Measurements from ENCODE around the gene ITGB1.

ITGB1 gene

DNA sequence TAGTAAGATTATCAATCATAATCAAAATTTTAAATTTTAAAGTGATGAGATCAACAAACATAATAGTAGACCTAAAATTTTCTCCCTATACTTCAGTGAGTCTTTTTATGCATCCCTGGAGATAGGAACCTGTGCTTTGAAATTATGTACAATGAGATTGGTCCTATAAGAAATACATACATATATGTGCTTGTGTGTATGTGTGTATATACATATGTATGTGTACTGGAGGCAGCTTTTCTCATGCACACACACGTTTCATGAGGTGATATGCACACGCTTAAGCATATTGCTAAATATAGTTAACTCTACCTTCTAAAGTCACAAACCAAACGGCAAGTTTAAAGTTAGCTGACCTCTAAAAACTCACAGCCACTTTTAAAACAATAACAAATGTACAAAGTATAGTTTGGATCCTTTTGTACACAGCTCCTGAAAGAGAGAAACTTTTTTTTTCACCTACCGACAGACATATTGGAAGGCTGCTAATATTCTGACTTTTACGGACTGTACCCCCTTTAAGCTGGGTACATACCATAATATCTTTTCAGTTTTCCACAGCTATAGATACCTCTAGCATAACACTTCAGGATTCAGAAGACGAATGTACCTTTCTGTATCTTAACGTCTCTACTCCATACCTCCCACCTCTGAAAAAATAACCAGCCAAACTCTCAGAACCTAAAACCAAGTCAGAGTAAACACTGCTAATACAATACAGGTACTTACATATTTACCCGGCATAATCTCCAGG is 3.3 kb downstream of the ITGB1 start:
- DNase-seq = no peak

- no peak for DNase-seq
These were observed 4.0 kb downstream of the ITGB1 start for GRCh38 chr10:32954080-32954479.

- no peak for DNase-seq
These were observed 4.6 kb downstream of the ITGB1 start for GRCh38 chr10:32953277-32953927.

DNA sequence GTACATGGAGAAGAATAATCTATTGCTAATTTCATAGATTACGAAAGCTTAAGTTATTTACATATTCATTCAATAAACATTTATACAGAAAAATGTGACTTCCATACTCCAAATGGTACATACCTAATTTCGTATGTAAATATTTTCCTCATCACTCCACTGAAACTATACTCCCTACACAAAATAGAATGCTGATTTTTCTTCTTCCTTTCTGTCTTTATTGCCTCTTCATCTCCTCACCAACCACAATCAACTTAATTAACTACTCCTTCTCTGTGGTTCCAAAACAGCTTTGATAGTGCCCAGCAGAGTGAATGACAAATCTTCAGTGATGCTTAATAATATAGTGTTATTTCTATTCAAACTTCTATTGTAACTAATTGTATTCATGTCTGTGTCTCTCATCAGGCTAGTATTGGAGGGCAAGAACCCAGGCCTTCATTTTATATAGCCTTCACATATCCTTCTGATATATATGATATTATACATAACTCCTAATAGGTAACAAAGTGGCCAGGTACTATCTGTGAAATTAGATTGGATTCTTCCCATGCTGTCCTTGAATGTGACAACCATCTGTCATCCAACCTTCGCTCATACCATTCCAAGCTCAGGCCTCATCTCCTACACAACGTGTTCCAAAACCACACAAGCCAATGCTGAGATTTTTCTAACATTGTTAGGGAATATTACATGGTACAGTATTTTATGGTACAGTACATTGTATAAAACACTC is 5.3 kb downstream of the ITGB1 start:
- no peak for DNase-seq

- DNase-seq = no peak
These were observed 5.9 kb downstream of the ITGB1 start for GRCh38 chr10:32952094-32952493.

- no peak for DNase-seq
These were observed 6.9 kb downstream of the ITGB1 start for GRCh38 chr10:32951111-32951510.

GRCh38 chr10:32950591-32951108 is 7.4 kb downstream of the ITGB1 start:
- no peak for DNase-seq

DNA sequence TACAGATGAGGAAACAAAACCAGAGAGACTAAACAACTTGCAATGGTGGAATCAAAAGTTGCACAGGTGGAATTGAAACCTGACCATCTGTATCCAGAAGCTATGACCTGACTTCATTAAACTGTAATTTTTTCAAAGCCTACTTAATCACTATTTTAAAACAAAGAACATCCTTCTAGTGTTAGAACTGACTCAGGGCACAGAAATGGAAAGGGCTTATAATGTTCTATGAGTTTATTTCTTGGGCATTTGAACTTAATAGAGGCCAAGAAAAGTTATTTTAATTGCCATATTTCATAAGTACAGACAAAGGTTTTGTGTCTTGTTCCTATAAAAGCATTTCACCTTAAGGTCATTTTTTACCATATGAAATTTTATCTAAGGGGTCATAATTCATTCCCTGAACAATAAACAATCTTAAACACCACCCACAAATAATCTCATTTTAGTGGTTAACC is 8.8 kb downstream of the ITGB1 start:
- DNase-seq = no peak

DNA sequence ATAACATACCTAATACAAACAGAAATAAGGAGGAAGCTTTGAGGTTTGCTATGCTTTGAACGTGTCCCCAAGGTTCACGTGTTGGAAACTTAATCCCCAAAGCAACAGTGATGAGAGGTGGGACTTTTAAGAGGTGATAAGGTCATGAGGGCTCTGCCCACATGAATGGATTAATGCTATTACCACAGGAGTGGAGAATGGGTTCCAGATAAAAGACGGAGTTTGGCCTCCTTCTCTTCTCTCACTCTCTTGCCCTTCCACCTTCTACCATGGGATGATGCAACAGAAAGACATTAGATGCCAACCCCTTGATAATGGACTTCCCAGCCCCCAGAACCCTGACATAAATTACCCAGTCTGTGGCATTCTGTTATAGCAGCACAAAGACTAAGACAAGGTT is 9.6 kb downstream of the ITGB1 start:
- DNase-seq = no peak

- DNase-seq = no peak
These were observed 10.4 kb downstream of the ITGB1 start for GRCh38 chr10:32947586-32947985.

GRCh38 chr10:32946108-32946507 is 11.9 kb downstream of the ITGB1 start:
- DNase-seq = no peak

- DNase-seq = no peak
These were observed 14.0 kb downstream of the ITGB1 start for GRCh38 chr10:32943854-32944661.

DNA sequence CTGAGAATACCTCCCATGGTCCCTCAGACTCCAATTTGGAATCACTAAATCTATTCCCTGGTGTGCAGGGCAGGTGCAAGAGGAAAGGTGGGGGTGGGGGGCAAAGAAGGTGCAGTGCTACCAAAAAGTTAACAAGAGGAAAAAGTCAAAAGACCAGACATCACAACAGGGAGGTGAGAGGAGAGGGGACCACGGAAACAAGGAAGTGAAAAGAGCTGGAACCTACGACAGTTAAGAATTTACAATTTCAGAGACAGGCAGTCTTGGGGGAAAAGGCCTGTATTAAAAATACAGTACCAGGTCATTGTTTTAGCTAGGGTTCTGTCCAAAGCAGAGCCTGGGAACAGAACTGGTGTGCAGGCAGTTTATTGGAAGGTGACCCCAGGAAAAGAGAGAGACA is 14.6 kb downstream of the ITGB1 start:
- no peak for DNase-seq

DNA sequence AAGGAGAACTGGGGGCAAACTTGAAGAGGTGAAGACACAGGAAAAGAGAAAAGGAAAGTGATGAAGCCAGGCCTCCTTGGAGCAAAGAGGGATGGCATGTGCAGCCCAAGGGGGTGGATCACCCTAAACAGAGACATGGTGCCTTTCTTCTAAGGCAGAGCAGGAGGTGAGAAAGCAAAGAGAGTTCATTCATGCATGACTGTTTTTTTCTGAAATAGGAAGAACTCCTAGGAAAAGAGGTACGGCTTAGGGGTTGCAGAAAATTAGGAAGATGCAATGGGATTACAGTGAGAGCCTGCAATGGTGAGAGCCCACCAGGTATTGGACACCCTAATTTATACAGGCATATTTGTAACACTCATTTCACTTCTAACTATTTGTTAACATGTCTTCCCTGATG is 15.9 kb downstream of the ITGB1 start:
- no peak for DNase-seq

- DNase-seq = no peak
These were observed 16.7 kb downstream of the ITGB1 start for GRCh38 chr10:32941357-32941756.

DNA sequence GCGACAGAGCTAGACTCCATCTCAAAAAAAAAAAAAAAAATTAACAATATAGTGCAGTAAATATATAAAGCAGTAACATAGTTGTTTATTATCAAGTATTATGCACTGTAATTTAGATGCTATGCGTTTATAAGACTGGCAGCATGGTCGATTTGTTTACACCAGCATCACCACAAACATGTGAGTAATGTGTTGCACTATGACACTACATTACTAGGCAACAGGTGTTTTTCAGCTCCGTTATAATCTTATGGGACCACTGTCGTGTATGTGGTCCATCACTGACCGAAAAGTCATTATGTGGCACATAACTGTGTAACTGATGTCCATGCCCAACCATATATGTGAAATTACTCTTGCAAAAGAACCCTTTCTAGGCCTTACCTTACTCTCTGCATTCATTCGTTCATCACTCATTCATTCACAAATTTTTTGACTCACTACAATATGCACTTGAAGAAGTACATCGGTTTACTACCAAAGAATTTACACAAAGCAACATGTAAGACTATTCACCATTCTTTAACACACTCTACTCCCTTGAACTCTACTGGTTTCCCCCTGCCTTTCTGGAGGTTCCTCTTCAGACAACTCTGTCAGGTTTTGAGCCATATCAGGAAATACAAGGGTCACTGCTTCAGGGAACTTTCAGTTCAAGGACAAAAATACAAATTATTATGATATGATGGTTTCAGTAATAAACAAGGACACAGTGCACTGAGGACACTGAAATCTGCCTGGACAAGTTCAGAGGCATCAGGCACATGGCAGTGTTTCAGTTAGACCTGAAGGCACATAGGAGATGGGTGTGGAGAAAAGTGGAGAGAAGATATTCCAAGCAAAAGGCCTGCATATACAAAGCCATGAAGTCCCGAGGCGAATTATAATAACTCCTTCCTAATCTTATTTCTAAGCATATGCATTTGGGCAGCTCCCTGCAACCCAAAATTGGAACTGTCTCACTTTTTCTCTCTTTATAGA is 17.4 kb downstream of the ITGB1 start:
- no peak for DNase-seq

- DNase-seq = no peak
These were observed 18.5 kb downstream of the ITGB1 start for GRCh38 chr10:32939296-32940111.

DNA sequence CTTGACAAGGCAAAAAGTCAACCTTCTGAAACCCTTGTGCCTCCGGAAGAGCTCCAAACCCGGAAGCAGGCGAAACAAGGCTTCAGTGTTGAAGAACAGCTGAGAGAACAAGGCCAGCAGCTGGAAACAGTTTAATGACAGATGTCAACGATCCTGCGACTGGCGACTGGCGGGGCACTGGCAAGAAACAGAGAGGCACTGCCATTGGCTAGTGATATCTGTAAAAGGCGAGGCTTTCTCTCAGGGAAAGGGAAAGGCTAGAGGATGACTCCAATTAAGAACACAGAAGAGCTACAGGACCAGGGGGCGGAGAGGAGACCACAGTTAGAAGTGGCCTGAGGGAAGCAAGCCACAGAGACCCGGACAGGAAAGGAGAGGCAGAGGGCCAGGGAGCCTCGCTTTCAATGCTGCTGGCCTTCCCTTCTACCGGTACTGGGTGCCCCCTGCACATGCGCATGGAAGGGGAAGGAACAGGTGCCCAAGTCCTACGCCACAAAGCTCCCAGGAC is 19.4 kb downstream of the ITGB1 start:
- DNase-seq = no peak

- no peak for DNase-seq
These were observed 20.1 kb downstream of the ITGB1 start for GRCh38 chr10:32937911-32938424.

DNA sequence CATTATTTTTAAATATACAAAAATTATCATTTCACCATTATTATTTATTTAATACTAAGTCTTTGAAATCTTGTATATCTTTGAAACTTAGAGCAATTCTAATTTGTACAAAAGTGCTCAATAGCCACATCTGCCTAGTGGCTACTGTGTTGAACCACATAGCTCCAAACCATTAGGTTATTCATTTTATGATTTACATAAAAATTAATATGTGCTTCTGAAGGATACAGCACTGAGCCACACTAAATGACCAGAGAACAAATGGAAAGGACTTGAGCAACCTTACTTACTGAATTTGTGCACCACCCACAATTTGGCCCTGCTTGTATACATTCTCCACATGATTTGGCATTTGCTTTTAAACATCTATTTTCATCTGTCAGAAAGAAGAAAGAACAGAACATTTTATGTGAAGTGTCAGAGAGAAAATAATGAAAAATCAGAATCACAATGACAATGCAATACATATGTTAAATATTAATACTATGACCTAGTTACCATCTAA is 25.8 kb downstream of the ITGB1 start:
- DNase-seq = no peak
